Measurements from ENCODE around the gene ARID2. TPM values are rescaled to one million over a fixed set of nuclear protein-coding genes. Genes with fewer than 3 reads are reported as not detected.
A peak's percentile ranks its signal among the peaks of the same experiment; 100 is the strongest.

The ARID2 gene
- total and polyA plus RNA-seq, 2 of the 13 experiments (the other 11 are each of a cell fraction or from before 2014, with no cell fraction given), result 15.9 to 22.2 TPM

DNA sequence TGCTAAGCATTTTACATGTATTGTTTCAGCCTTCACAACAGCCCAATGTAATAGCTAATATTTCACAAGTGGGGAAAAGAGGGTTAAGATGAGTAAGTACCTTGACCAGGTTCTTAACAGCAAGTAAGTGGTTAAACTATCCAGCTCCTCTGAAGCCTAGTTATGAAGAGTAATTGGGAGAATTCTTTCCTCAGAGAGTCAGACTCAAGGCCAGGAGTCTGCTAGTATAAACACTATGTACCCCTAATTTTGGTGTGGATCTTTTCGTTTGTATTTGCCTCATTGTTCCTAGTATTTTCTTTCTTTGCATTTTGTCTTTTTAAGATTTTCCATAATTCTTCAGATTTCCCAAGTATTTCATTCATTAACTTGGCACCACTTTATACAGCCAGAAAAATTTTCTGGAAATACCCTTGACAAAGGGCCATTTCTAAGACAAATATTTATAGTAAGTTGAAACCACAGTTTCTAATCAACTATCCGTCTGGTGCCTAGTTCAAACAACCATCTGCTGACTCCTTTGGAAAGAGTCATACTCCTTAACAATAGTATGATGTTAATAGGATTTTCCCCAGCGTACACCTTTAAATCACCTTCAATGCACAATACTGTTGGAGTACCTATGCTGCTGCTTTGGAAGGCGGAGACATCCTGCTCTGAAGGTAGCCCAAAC, 179.7 kb downstream of the ARID2 start (continued):
- TF ChIP-seq, protein P1, sequence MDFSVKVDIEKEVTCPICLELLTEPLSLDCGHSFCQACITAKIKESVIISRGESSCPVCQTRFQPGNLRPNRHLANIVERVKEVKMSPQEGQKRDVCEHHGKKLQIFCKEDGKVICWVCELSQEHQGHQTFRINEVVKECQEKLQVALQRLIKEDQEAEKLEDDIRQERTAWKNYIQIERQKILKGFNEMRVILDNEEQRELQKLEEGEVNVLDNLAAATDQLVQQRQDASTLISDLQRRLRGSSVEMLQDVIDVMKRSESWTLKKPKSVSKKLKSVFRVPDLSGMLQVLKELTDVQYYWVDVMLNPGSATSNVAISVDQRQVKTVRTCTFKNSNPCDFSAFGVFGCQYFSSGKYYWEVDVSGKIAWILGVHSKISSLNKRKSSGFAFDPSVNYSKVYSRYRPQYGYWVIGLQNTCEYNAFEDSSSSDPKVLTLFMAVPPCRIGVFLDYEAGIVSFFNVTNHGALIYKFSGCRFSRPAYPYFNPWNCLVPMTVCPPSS (IDR thresholded peaks at IDR 0.05), result no peak
- TF ChIP-seq POLR2AphosphoS5 (IDR thresholded peaks at IDR 0.05; ENCODE audit: low read depth, low read length), result no peak
- no peak for TF ChIP-seq STAT6 (CRISPR knock-in tag; IDR thresholded peaks at IDR 0.05; ENCODE audit: borderline replicate concordance)
- TF ChIP-seq, protein P2, sequence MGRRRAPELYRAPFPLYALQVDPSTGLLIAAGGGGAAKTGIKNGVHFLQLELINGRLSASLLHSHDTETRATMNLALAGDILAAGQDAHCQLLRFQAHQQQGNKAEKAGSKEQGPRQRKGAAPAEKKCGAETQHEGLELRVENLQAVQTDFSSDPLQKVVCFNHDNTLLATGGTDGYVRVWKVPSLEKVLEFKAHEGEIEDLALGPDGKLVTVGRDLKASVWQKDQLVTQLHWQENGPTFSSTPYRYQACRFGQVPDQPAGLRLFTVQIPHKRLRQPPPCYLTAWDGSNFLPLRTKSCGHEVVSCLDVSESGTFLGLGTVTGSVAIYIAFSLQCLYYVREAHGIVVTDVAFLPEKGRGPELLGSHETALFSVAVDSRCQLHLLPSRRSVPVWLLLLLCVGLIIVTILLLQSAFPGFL (CRISPR knock-in tag; IDR thresholded peaks at IDR 0.05), result no peak

- ChIA-PET POLR2A (no interaction called here), CTCF (ENCODE audit: low intra/inter-chr PET ratio, low total read pairs) (no interaction called here)
- ATAC-seq, result no peak
- TF ChIP-seq ZNF546 (CRISPR knock-in tag; conservative IDR thresholded peaks at IDR 0.05) (no peak), LCORL (IDR thresholded peaks at IDR 0.05) (0 out of 2 replicates have a peak, but pooled peaks have one; percentile 43), LCORL (CRISPR knock-in tag; IDR thresholded peaks at IDR 0.05) (no peak)
- H3K79me2 ChIP-seq (ENCODE audit: insufficient read depth, low read length), result no peaks in the 10 kb centered on the region
- H3K9me3 ChIP-seq (ENCODE audit: low read length), result no peaks in the 10 kb centered on the region
- no peak overlapping the region for H3K4me2 ChIP-seq (ENCODE audit: low read depth, low read length)
- intact Hi-C loops (cut with micrococcal nuclease; ENCODE audit: unreplicated experiment), result no loop called here
- H3K27ac ChIP-seq (ENCODE audit: extremely low read length, insufficient read depth, low read length), result no peak overlapping the region
- WGBS (ENCODE audit: low lambda C conversion rate), result 85% methylated on average over 3 of the region's 3 CpGs
- H3K27me3 ChIP-seq (ENCODE audit: control insufficient read depth in 1 of 2, insufficient read depth in 2 of 2, low read length in 2 of 2), result no peaks in the 10 kb centered on the region
- H3K4me3 ChIP-seq (replicated peaks in 1 of 3; ENCODE audit: insufficient read depth in 1 of 3, low read depth in 2 of 3, low read length in 3 of 3), result no peak overlapping the region
- H3K9ac ChIP-seq (ENCODE audit: insufficient read depth, low read depth, low read length), result no peak overlapping the region
- peaks cover 0 to 1% of the 10 kb centered on the region in 2 experiments; a peak in 2 of 5 replicates for H3K36me3 ChIP-seq (replicated peaks in 1 of 2; ENCODE audit: control insufficient read depth in 1 of 2, insufficient read depth in 2 of 2, low read length in 2 of 2)
- in situ Hi-C loops (cut with HindIII; ENCODE audit: extremely low pct_ligation_motif_present, low pct_unique_long_range_greater_than_20kb), result no loop called here
- no TSS peak for BruUV-seq (replicated peaks)
- H2AFZ ChIP-seq (ENCODE audit: low read length), result no peak overlapping the region
- no peaks in the 10 kb centered on the region for H4K20me1 ChIP-seq (ENCODE audit: insufficient read depth, low read length)
- no peak for DNase-seq (ENCODE audit: low spot score)
- no peak for FAIRE-seq
- no peaks in the 10 kb centered on the region for H3K4me1 ChIP-seq (ENCODE audit: insufficient read depth, low read length)
These were observed 183.3 kb downstream of the ARID2 start for GRCh38 chr12:45912774-45913173.

All from HepG2 (cell line).